ENCODE results near the gene SPINT3.
"Not testable (repeated sequence)": the region's sequence is repeated elsewhere in the genome, so short reads cannot be mapped to it uniquely, and the experiment has no call there.

Gene SPINT3

DNA sequence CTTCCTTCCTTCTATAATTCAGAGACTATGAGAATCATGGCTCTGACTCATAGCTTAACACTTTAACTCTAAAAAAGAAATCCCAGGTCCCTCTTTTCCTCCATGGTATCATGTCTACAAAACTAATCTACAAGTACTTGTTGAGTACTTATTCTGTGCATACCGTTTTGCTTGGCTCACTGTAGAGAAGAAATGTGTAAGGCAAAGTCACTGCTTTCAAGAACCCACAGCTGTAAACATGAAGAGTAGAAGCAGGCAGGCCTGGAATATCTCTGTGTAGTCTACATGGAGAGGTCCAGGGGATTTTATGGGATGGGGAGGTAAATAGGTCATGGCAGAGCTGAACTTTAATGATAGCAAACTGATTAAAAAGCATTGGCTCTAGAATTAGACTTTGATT, 13.8 kb downstream of the SPINT3 start:
- no peak for DNase-seq

DNA sequence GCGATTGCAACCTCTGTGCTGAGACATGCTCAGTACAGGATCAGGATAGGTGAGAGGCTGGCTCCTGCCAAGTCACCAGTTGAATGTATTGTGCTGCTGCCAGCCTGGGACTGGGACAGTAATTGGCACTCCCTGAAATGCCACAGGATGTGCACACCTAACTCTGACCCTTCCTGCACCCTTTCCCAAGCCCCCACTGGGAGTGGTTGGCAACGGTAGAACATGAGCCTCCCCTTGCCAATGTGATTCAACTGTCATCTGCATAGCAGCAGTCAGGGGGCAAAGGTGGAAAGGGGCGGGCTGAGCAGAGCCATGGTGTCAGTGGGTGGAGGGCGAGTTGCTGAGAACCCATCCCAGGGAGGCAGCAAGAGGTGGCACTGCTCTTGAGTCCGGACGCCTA, 15.4 kb downstream of the SPINT3 start:
- DNase-seq: no peak

DNA sequence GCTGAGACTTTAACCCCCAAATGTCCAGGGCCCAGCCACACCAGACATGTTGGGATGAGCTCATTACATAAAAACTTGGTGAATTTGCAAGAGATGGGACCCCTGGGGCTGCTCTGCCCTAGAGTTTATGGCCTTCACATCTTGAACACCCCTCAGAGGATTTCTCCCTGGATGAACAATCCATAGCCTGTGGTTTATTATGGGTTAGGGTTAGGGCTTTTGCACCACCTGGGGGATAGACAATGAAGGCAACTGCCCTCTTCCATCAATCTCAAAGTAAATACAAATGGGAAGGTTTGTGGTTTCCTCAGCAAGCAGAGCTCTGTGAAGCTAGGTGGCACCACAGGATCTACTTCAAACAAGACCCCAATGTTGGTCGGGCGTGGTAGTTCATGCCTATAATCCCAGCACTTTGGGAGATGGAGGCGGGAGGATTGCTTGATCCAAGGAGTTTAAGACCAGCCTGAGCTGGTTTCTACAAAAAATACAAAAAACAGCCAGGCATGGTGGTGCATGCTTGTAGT, 17.4 kb downstream of the SPINT3 start:
- no peak for DNase-seq

DNA sequence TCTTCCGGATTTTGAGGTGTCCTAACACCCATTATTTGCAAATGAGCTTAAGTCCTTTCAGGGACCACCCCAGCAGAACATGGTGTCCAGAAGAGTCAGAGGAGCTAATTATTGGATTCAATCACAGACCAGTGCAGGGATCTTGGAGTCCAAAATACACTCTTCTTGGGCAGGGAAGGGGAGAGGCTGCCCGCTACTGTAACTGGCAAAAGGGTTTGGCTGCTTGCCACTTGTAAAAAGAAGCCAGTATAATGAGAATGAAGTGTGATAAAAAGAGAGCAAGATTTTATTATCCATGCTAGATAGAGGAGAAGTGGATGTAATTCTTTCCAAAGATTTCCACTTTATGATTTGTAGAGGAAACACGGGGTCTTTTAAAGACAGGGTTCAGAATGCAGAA, 19.3 kb downstream of the SPINT3 start:
- no peak for DNase-seq

DNA sequence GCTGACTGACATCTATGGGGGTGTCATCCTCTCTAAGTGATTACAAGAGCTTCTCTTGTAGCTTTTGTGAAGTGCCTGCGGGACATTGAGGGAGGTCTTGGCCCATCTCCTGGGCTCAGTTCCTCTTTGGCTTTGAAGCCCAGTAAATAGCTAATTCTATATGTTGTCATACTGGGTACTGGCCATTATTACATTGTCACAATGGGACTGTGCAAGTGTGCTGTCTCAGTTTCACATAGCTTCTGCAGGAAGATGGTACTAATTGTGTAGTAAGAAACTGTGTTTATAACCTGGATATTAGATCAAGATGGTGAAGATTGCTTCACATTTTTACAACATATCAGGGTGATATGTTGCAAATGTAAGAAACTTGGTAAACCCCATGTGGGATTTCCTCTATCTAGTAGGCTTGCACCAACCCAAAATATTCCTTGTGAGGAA, 19.9 kb downstream of the SPINT3 start:
- no peak for DNase-seq

DNA sequence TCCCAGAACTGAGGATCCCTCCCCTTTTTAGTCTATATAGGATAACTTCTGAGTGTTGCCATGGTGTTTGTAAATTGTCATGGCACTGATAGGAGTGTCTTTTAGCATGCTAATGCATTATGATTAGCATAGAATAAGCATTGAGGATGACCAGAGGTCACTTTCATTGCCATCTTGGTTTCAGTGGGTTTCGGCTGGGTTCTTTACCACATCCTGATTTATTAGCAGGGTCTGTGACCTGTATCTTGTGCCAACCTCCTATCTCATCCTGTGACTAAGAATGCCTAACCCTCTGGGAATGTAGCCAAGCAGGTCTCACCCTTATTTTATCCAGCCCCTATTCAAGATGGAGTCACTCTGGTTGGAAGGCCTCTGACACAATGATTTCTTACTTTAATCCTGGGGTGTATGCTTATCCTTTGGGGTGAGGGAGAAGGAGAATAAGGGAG, 26.3 kb downstream of the SPINT3 start:
- DNase-seq: no peak

DNA sequence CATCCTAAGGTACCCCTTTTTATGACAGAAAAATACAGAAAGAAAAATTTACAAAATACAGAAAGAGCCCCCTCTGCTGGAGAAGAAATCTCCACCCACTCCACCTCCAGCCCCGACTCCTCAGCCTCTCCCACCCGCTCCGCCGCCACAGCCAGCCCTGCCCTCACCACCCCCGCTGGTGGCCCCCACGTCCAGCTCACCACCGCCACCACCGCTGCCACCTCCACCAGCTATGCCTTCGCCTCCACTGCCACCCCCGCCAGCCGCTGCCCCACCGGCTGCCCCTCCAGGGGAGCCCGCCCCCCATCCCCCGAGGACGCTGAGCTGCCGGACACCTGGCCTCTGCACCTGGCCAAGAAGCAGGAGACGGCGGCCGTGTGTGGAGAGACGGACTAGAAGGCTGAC, 28.2 kb downstream of the SPINT3 start:
- no peak for DNase-seq

DNA sequence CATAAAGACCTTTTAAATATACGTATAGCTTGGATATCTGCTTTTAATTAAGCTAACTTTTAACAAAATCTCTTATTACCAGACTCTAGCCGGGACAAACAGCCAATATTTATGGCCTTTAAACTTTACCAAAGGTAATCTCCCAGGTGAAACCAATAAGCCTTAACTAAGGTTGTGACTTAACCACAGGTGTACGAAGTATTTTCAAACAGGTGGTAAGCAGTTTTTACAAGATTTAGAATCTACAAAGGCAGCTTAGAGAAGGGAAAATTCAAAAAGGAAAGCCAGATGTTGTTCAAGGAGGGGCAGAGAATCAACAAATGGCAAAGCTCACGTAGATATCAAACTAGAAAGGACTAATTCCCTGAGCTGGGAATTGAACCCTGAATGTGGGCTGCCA, 30.0 kb downstream of the SPINT3 start:
- no peak for DNase-seq

DNA sequence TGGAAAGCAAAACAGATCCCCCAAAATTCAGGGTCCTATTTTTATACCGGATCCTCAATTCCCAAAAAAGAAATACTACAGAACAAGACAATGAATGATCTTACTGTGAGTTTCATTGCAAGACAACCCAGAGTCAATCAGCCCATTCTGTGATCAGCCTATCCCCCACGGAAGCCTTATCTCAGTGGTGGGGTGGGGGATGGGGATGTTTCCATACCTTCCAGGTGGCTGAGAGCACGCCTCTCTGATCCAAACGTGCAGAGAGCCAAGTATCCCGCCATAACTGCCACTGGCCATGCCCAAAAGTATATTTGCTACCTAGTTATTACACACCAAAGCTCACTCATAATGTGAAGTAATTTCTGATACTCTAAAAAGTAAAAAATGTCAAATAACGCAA, 30.7 kb downstream of the SPINT3 start:
- DNase-seq: no peak

DNA sequence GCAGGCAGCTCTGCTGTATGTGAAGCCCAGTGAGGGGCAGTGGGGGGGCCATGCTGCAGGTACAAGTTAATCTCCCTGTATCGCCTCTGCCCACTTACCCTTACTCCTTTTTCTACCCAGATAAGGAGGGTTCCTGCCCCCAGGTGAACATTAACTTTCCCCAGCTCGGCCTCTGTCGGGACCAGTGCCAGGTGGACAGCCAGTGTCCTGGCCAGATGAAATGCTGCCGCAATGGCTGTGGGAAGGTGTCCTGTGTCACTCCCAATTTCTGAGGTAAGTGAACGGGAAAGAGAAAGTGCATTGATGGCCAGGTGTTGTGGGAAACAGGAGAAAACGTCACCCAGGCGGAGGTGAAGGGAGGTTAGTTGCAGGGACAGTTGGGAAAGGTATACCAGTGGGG, 35.6 kb downstream of the SPINT3 start:
- no peak for DNase-seq

DNA sequence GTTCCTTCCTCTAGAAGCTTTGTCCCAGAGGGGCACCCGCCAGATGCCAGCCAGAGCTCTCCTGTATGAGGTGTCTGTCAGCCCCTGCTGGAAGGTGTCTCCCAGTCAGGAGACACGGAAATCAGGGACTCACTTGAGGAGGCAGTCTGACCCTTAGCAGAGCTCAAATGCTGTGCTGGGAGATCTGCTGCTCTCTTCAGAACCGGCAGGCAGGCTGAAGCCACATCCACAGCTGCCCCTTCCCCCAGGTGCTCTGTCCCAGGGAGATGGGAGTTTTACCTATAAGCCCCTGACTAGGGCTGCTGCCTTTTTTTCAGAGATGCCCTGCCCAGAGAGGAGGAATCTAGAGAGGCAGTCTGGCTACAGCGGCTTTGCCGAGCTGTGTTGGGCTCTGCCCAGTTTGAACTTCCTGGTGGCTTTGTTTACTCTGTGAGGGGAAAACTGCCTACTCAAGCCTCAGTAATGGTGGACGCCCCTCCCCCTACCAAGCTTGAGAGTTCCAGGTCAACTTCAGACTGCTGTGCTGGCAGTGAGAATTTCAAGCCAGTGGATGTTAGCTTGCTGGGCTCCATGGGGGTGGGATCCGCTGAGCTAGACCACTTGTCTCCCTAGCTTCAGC, 37.8 kb downstream of the SPINT3 start:
- DNase-seq: not testable (repeated sequence)

DNA sequence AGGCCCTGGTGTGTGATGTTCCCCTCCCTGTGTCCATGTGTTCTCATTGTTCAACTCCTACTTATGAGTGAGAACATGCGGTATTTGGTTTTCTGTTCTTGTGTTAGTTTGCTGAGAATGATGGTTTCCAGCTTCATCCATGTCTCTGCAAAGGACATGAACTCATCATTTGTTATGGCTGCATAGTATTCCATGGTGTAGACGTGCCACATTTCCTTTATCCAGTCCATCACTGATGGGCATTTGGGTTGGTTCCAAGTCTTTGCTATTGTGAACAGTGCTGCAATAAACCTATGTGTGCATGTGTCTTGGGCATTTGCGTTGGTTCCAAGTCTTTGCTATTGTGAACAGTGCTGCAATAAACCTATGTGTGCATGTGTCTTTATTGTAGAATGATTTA, 43.1 kb downstream of the SPINT3 start:
- not testable (repeated sequence) for DNase-seq

DNA sequence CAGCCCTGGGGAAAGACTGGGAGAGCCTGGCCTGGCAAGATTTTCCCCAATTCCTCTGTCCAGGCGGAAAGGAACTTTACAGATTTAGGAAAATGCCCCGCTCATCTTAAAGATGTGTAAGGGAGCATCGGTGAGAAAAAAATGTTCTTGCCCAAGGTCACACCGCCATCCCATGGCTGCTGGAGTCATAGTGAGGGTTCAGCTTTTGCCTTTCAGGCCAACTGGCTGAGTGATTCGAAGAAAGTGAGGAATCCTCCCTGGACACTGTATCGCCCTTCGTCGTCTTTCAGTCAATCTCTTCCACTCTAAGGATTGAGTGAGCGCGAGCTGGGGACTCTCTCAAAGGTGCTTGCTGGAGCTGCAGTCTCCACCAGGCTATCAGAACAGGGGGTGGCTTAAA, 44.5 kb downstream of the SPINT3 start:
- no peak for DNase-seq

DNA sequence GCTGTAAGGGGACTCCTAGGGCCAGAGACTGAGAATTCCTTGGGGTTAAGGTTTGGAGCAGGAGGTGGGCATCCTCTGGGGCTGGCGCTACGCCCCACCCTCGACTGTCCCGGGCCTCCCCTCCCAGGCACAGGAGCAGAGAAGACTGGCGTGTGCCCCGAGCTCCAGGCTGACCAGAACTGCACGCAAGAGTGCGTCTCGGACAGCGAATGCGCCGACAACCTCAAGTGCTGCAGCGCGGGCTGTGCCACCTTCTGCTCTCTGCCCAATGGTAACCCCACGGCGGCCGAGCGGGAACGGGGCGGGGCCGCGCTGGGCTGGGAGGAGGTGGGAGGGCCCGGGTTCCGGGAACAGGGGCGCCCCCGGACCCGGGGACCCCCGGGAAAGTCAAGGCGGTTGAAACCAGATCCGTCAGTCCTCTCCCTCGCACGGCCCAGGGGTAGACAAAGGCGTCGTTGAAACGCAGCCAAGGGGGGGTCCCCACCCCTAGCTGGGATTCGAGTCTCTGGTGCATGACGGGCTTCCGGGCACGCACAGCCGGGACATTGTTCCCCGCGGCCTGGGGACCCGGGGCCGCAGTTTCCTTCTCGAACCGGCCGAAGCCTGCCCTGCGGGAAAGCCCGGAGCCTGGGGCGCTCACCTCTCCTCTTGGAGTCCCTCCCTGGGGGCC, 45.0 kb downstream of the SPINT3 start:
- no peak for DNase-seq

DNA sequence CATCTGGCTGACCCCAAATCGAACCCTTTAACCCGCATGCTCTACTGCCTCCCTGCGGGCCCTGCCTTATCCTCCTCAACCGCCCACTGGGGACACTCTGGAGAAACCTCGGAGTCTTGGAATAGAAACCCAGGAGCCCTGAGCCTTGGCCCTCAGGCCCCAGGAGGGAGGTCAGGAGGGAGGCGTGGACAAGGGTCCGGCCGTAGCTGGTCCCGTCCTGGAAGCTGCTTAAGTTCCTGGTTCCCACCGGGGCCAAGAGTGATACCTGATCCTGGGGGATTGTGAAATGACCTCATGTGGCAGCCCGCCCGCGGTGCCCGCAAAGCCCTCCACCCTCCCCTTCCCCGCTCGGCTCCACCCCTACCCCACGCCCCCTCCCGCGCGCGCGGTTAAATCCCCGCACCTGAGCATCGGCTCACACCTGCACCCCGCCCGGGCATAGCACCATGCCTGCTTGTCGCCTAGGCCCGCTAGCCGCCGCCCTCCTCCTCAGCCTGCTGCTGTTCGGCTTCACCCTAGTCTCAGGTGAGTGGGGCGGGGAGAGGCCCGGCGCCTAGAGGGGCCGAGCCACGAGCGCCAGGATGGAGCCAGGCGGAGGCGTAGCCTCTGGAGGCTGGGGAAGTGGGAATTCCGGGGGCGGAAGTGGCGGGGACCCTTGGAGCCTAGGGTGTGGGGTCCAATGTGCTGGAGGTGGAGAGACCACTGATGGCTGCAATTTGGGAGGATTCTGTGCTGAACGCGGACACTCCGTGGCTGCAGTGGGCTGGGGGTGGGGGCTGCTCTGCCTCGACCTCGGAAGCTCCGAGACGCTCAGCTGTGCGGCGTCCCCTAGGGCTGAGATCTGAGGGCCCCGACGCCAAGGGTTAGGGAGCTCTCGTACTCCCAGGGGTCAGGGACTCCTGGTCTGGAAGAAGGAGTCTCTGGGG, 45.8 kb downstream of the SPINT3 start, which contains the start of gene WFDC2:
TSS of gene WFDC2 (plus strand) at position 418 of the 926 bp plus-strand sequence. CDS start at position 447, 29 bp downstream.
- no peak for DNase-seq

DNA sequence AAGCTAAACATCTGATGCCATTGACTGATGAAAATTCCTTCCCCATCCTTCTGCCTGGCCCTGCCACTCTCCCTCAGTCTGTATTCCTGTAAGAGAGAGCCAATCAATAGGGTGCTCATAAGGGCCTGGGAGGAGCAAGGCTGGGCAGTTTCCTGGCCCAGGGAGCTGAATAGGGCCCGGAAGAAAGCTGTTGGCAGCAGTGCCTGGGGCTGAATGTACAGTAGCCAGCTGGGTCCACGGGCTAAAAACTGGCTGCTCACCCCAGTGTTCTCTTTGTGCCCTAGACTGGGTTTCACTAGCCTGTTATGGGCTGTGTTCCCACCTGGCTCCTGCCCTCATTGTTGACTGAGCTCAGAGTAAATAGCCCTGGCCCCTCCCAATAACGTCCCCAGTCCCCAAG, 47.6 kb downstream of the SPINT3 start:
- no peak for DNase-seq

DNA sequence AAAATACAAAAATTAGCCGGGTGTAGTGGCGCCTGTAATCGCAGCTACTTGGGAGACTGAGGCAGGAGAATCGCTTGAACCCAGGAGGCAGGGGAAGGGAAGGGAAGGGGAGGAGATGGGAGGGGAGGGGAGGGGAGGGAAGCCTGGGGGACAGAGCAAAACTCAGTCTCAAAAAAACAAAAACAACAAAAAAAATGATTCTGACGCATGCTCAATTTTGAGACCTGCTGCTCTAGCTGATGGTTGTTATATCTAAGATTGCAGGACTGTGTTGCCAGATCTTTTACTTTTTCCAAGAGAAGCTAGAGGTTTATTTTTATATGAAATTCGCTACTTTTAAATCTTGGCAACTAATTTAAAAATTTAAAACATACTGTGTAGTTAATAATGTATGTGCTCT, 48.2 kb downstream of the SPINT3 start:
- DNase-seq: no peak

DNA sequence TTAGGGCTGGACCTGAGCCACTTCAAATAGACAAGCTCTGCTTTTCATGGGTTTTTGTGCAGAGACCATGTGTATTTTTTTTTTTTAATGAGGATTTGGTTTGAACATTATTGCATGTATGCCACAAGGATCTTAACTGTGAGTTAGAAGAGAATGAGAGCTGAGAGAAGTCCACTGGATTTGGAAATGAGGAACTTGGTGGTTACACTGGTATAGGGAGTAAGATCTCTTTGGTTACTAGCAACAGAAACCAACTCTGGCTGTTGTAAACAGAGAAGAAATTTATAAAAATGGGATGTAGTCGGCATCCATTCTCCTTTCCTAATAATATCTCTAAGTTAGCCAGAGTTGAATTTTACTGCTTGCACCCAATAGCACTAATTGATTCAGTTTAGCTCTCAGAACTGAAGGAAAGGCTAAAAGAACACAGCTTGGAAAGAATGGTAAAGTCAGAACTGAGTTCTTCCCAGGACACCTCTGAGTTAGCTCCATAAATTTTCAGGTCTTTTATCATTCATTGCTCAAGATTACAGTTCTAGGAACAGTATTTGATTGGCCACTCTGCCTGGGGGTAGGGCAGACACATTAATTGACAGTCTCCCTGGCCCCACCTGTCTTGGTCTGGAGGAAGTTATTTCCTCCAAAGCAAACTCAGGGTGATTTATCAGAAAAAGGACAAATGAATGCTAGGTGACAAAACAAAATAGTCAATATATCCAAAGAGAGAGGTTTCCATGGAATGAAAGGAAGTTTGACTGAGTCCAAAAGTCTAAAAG, 49.7 kb downstream of the SPINT3 start:
- no peak for DNase-seq

DNA sequence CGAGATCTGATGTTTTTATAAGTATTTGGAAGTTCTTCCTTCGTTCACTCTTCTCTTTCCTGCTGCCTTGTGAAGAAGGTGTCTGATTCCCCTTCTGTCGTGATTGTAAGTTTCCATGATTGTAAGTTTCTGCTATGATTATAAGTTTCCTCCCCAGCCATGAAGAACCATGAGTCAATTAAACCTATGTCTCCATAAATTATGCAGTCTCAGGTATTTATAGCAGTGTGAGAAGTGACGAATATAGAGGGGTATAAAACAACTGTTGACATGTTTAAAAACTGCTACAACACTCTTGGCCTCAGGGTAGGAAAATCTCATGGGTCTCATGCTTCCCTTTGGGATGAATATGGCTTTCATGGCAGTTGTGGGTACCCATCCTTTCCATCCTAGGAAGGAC, 51.7 kb downstream of the SPINT3 start:
- DNase-seq: no peak

DNA sequence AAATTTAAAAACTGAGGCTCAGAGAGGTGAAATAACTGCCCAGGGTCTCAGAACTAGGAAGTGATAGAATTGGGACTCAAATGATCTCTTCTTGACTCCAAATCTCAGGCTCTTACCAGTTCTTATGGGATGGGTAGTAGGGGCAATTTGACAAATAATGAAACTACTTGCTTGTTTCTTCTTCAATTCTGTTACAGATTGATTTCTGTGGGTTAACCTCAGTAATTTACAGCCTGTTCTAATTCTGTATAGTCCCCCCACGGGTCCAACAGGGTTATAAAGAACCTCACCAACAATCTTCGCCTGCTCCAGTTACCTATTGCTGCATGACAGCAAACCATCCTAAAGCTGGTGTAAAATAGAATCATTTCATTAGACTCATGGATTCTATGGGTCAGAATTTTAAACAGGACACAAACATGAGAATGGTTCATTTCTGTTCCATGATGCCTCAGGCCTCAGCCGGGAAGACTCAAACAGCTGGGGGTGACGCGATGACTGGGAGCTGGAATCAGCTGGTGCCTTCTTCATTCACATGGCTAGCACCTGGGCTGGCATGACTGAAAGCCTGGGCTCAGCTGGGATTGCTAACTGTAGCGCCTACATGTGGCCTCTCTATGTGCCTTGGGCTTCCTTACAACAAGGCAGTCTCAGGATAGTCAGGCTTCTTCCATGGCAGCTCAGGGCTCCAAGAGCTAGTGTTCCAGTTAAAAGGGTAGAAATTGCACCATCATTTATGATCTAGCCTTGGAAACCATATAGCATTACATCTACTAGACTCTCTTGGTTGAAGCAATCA, 52.5 kb downstream of the SPINT3 start:
- DNase-seq: no peak

Data from NCI-H446 treated with DMSO at 0.1 percent for 48 hours (cell line).